ENCODE results near the gene OSBPL10.

The OSBPL10 gene

DNA sequence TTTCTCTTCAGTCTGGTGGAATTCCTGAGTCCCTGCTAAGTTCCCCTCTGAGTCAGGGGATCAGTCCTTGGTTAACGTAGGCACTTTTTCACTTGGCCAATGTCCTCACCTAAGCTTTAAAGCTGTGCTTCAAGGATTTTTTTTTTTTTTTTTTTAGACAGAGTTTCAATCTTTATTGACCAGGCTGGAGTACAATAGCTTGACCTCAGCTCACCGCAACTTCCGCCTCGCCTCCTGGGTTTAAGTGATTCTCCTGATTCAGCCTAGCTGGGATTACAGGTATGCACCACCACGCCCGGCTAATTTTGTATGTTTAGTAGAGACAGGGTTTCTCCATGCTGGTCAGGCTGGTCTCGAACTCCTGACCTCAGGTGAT lies 228.0 kb downstream of the OSBPL10 start:
- H3K27me3 ChIP-seq, result no peaks in the 10 kb centered on the region
- TF ChIP-seq, protein P1, sequence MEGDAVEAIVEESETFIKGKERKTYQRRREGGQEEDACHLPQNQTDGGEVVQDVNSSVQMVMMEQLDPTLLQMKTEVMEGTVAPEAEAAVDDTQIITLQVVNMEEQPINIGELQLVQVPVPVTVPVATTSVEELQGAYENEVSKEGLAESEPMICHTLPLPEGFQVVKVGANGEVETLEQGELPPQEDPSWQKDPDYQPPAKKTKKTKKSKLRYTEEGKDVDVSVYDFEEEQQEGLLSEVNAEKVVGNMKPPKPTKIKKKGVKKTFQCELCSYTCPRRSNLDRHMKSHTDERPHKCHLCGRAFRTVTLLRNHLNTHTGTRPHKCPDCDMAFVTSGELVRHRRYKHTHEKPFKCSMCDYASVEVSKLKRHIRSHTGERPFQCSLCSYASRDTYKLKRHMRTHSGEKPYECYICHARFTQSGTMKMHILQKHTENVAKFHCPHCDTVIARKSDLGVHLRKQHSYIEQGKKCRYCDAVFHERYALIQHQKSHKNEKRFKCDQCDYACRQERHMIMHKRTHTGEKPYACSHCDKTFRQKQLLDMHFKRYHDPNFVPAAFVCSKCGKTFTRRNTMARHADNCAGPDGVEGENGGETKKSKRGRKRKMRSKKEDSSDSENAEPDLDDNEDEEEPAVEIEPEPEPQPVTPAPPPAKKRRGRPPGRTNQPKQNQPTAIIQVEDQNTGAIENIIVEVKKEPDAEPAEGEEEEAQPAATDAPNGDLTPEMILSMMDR (IDR thresholded peaks at IDR 0.05), result no peak
- no peak overlapping the region for H3K27ac ChIP-seq
- H3K4me1 ChIP-seq, result no peaks in the 10 kb centered on the region
- DNase-seq, result no peak
- no peaks in the 10 kb centered on the region for H3K36me3 ChIP-seq
- intact Hi-C loops (cut with DNase I; ENCODE audit: low total_unique reads), result no loop called here
- H3K4me3 ChIP-seq, result no peak overlapping the region
- H3K9me3 ChIP-seq, result no peaks in the 10 kb centered on the region

DNA sequence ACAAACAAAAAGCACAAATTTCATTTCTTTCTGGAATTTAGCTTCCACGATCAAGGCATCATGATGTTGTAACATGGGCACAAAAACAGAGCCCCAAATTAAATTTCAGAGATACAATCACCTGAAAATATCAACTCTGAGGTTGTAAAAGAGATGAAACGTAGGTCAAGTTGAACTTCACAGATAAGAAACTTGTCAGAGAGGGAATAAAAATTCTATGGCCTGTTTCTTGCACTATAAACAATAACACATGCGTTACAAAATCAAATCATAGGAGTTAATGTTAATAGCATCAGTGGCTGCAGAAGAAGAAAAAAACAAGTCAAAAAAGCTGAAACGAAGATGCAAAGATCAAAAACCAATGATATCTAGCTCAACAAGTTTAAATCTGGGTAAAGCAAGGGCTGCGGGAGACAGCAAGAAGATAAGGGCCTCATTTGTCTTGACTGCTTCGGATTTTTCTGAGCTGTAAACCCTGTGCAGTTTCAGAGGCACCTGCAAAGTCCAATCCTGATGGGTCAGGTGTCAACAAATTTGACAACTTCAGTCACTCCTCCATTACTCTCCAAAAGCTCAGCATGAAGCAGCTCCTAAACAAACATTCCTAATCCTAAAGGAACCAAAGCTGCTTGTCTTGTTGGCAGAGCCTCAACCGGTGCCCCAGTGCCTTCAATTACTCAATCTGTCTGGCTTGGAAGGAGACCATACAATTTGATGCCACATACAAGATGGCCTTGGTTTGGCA lies 228.6 kb downstream of the OSBPL10 start:
- Histone ChIP-seq H3K4me1 (no peaks in the 10 kb centered on the region), H3K36me3 (no peaks in the 10 kb centered on the region), H3K4me3 (no peak overlapping the region), H3K27me3 (no peaks in the 10 kb centered on the region), H3K9me3 (no peaks in the 10 kb centered on the region), H3K27ac (no peak overlapping the region)
- DNase-seq, result no peak
- TF ChIP-seq, protein P1 (IDR thresholded peaks at IDR 0.05), result no peak
- intact Hi-C loops (cut with DNase I; ENCODE audit: low total_unique reads), result no loop called here

DNA sequence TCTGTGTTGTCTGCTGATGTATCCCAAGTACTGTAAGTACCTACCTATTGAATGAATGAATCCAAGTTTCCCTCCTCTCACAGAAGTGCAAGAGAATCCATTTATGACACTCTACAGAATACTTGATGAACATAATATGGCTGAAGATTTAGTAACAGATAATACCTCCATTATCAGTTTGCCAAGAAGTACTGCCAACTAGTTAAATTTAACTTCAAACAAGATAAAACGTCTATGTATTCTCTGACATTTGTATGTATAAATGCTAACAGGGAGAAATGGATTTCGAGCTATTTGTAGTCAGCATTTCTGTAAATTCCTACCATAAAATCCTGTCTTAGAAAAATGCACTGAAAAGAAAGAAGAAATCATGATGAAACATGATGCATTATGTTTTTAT lies 230.7 kb downstream of the OSBPL10 start:
- intact Hi-C loops (cut with DNase I; ENCODE audit: low total_unique reads), result no loop called here
- TF ChIP-seq, protein P1 (IDR thresholded peaks at IDR 0.05), result no peak

DNA sequence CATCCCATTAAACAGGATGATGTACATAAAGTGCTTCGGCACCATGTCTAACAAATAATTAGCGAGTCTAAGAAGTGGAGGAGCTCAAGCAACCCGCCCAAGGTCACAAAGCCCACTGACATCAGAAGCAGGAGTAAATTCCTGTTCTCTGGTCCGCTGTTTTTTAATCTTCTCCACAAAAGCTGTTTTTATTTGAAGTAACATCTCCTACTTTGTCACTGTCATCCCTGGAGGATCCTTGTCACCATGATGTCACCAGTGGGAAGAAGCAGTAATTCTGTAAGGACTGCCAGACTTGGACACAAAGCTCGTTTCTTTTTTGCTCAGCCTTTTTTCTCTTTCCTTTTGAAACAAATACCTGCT lies 232.1 kb downstream of the OSBPL10 start:
- Histone ChIP-seq H3K9me3 (no peaks in the 10 kb centered on the region), H3K4me3 (no peak overlapping the region), H3K27me3 (no peaks in the 10 kb centered on the region), H3K36me3 (no peaks in the 10 kb centered on the region), H3K27ac (no peak overlapping the region), H3K4me1 (no peaks in the 10 kb centered on the region)
- TF ChIP-seq, protein P1 (IDR thresholded peaks at IDR 0.05), result no peak
- intact Hi-C loops (cut with DNase I; ENCODE audit: low total_unique reads), result no loop called here
- no peak for DNase-seq

More for the DNA sequence above, 230.7 kb downstream of the OSBPL10 start:
- no peaks in the 10 kb centered on the region for H3K9me3 ChIP-seq
- DNase-seq, result no peak
- no peaks in the 10 kb centered on the region for H3K27me3 ChIP-seq
- no peak overlapping the region for H3K27ac ChIP-seq
- H3K4me1 ChIP-seq, result no peaks in the 10 kb centered on the region
- no peak overlapping the region for H3K4me3 ChIP-seq
- H3K36me3 ChIP-seq, result no peaks in the 10 kb centered on the region

DNA sequence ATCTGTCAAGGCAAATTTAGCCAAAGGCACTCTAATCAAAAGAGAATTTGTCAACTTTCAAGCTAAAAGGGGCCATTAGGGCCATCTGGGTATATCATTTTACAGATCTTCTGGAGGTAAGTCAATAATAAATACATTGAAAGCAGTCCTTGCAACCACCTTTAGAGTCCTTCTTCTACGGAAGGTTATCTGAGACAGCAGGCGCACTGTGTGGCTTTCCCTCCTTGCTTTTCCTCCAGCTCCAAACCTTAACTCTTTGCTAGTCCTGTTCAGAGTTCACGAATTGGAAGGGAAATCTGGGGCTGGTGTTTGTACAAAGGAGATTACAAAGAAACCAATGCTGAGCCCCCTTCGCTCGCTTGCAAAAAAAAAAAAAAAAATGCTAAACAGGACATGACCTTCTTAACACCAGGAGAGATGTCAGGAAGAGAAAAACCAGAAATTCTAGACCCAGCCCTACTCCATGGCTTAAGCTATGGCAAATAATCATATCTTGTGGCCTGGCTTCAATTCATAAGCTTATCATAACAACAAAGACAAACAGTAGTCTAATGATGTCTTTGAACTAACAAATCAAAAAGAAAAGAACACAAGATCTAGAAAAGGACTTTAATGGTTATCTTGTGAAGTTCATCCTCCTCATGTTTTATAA lies 232.7 kb downstream of the OSBPL10 start:
- Histone ChIP-seq H3K4me1 (no peaks in the 10 kb centered on the region), H3K9me3 (no peaks in the 10 kb centered on the region), H3K36me3 (no peaks in the 10 kb centered on the region), H3K27me3 (no peaks in the 10 kb centered on the region), H3K27ac (no peak overlapping the region), H3K4me3 (no peak overlapping the region)
- no peak for DNase-seq
- TF ChIP-seq, protein P1 (IDR thresholded peaks at IDR 0.05), result no peak
- intact Hi-C loops (cut with DNase I; ENCODE audit: low total_unique reads), result no loop called here

Measured in tibial artery (tissue), 4 donors.